HepG2 (cell line): ENCODE results near the gene MAP1LC3B. TPM values are rescaled to one million over a fixed set of nuclear protein-coding genes. Genes with fewer than 3 reads are reported as not detected.

ENCODE experiments used
- ARID2 ChIP-seq: sonication (generic); formaldehyde crosslinking; IDR thresholded peaks from 2 replicates; pipeline ENCODE4 v1.8.1; 2022; ENCODE audit warnings: mild to moderate bottlenecking, missing genetic modification reagents, borderline replicate concordance
- ATF1 ChIP-seq: IDR thresholded peaks from 2 replicates; pipeline ENCODE4 v1.6.1; 2016; ENCODE audit warnings: mild to moderate bottlenecking, control low read depth
- ELF4 ChIP-seq: sonication (generic); formaldehyde crosslinking; IDR thresholded peaks from 2 replicates; pipeline ENCODE4 v1.5.0; 2020; ENCODE audit warnings: missing genetic modification reagents, mild to moderate bottlenecking, moderate library complexity, borderline replicate concordance
- GTF2F1 ChIP-seq: fragments of 150-350 bp; IDR thresholded peaks from 2 replicates; pipeline ENCODE4 v1.6.1; 2014; ENCODE audit warnings: low read length
- HDAC2 ChIP-seq: sonication (generic); formaldehyde crosslinking; IDR thresholded peaks from 2 replicates; pipeline ENCODE4 v1.4.0; 2020; ENCODE audit warnings: missing genetic modification reagents
- MEF2D ChIP-seq: sonication (generic); formaldehyde crosslinking; IDR thresholded peaks from 2 replicates; pipeline ENCODE4 v1.5.1; 2020; ENCODE audit warnings: mild to moderate bottlenecking, missing genetic modification reagents
- NBN ChIP-seq: fragments of 450-650 bp; conservative IDR thresholded peaks from 2 replicates; pipeline ENCODE4 v1.6.1; 2017
- NFE2L1 ChIP-seq: sonication (generic); formaldehyde crosslinking; IDR thresholded peaks from 2 replicates; pipeline ENCODE4 v1.4.0; 2020; ENCODE audit warnings: missing genetic modification reagents, mild to moderate bottlenecking, borderline replicate concordance
- NFIC ChIP-seq: IDR thresholded peaks from 2 replicates; pipeline ENCODE4 v1.6.1; 2012; ENCODE audit warnings: mild to moderate bottlenecking, low read length, inconsistent platforms
- NR2F2 ChIP-seq: IDR thresholded peaks from 2 replicates; pipeline ENCODE4 v1.6.1; 2012; ENCODE audit warnings: low read depth, inconsistent platforms, borderline replicate concordance
- PRMT3 ChIP-seq: sonication (generic); formaldehyde crosslinking; IDR thresholded peaks from 2 replicates; pipeline ENCODE4 v1.8.1; 2022; ENCODE audit warnings: low read depth, mild to moderate bottlenecking, moderate library complexity, missing genetic modification reagents, borderline replicate concordance
- SCMH1 ChIP-seq: sonication (generic); formaldehyde crosslinking; IDR thresholded peaks from 2 replicates; pipeline ENCODE4 v1.9.0; 2021; ENCODE audit warnings: missing genetic modification reagents, mild to moderate bottlenecking, borderline replicate concordance
- SIX4 ChIP-seq: sonication (generic); formaldehyde crosslinking; IDR thresholded peaks from 2 replicates; pipeline ENCODE4 v1.4.0; 2020; ENCODE audit warnings: missing genetic modification reagents
- SYNCRIP ChIP-seq: fragments of 200-400 bp; formaldehyde crosslinking; IDR thresholded peaks from 2 replicates; pipeline ENCODE4 v1.6.1; 2018; ENCODE audit warnings: mild to moderate bottlenecking, low read depth, low read length; ENCODE audit not compliant: insufficient read depth
- ZIK1 ChIP-seq: sonication (generic); formaldehyde crosslinking; IDR thresholded peaks from 2 replicates; pipeline ENCODE4 v1.5.0; 2020; ENCODE audit warnings: mild to moderate bottlenecking, low read depth, missing genetic modification reagents, borderline replicate concordance
- ZNF136 ChIP-seq: sonication (generic); formaldehyde crosslinking; IDR thresholded peaks from 2 replicates; pipeline ENCODE4 v1.8.1; 2022; ENCODE audit warnings: low read depth, mild to moderate bottlenecking, moderate library complexity, missing genetic modification reagents
- ZNF773 ChIP-seq: sonication (generic); formaldehyde crosslinking; IDR thresholded peaks from 2 replicates; pipeline ENCODE4 v1.4.0; 2020; ENCODE audit warnings: missing genetic modification reagents, borderline replicate concordance
- ZNF777 ChIP-seq: sonication (generic); formaldehyde crosslinking; IDR thresholded peaks from 2 replicates; pipeline ENCODE4 v1.4.0; 2020; ENCODE audit warnings: missing genetic modification reagents
- polyA plus RNA-seq, 8 experiments: library from polyadenylated mRNA; depleted of rRNA in 3 of 8; stranded (reverse) in 7 of 8; unstranded in 1 of 8; fragments of >200 nt; fragmentation: Illumina TruSeq in 4 of 8; extraction: Trizol in 4 of 8; gene quantifications; 2 replicates each; pipeline versions ENCODE4 v1.2.1 to v1.2.3, GENCODE V29; 2011 to 2016; ENCODE audit warnings: low read depth in 4 of 8, missing spikeins in 1 of 8, mixed read lengths in 1 of 8; ENCODE audit not compliant: insufficient read depth in 1 of 8
- total RNA-seq, 5 experiments: library from RNA; depleted of rRNA; stranded (reverse); fragments of >200 nt; fragmentation: Illumina TruSeq; extraction: Trizol; gene quantifications; 2 replicates each; pipeline ENCODE4 v1.2.3, GENCODE V29; 2016; ENCODE audit warnings: low read depth in 1 of 5
- TF ChIP-seq, protein P1 (sequence below): sonication (generic); formaldehyde crosslinking; IDR thresholded peaks from 2 replicates; pipeline ENCODE4 v1.4.0; 2020; ENCODE audit warnings: missing genetic modification reagents
- TF ChIP-seq, protein P2 (sequence below): sonication (generic); formaldehyde crosslinking; IDR thresholded peaks from 2 replicates; pipeline ENCODE4; 2020; ENCODE audit warnings: missing genetic modification reagents, mild to moderate bottlenecking, borderline replicate concordance
- TF ChIP-seq, protein P3 (sequence below): sonication (generic); formaldehyde crosslinking; IDR thresholded peaks from 2 replicates; pipeline ENCODE4 v1.5.1; 2020; ENCODE audit warnings: mild to moderate bottlenecking, missing genetic modification reagents, moderate library complexity

The MAP1LC3B gene
- total and polyA plus RNA-seq, 2 of the 13 experiments (the other 11 are each of a cell fraction or from before 2014, with no cell fraction given) = 15.7 to 37.4 TPM

GRCh38 chr16:87382023-87382785 is 9.9 kb upstream of the MAP1LC3B start (continued):
- TF ChIP-seq, protein P1, sequence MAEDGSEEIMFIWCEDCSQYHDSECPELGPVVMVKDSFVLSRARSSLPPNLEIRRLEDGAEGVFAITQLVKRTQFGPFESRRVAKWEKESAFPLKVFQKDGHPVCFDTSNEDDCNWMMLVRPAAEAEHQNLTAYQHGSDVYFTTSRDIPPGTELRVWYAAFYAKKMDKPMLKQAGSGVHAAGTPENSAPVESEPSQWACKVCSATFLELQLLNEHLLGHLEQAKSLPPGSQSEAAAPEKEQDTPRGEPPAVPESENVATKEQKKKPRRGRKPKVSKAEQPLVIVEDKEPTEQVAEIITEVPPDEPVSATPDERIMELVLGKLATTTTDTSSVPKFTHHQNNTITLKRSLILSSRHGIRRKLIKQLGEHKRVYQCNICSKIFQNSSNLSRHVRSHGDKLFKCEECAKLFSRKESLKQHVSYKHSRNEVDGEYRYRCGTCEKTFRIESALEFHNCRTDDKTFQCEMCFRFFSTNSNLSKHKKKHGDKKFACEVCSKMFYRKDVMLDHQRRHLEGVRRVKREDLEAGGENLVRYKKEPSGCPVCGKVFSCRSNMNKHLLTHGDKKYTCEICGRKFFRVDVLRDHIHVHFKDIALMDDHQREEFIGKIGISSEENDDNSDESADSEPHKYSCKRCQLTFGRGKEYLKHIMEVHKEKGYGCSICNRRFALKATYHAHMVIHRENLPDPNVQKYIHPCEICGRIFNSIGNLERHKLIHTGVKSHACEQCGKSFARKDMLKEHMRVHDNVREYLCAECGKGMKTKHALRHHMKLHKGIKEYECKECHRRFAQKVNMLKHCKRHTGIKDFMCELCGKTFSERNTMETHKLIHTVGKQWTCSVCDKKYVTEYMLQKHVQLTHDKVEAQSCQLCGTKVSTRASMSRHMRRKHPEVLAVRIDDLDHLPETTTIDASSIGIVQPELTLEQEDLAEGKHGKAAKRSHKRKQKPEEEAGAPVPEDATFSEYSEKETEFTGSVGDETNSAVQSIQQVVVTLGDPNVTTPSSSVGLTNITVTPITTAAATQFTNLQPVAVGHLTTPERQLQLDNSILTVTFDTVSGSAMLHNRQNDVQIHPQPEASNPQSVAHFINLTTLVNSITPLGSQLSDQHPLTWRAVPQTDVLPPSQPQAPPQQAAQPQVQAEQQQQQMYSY (CRISPR knock-in tag) = peak; percentile 67; the same call in 1 of the 2 replicates
- TF ChIP-seq, protein P2, sequence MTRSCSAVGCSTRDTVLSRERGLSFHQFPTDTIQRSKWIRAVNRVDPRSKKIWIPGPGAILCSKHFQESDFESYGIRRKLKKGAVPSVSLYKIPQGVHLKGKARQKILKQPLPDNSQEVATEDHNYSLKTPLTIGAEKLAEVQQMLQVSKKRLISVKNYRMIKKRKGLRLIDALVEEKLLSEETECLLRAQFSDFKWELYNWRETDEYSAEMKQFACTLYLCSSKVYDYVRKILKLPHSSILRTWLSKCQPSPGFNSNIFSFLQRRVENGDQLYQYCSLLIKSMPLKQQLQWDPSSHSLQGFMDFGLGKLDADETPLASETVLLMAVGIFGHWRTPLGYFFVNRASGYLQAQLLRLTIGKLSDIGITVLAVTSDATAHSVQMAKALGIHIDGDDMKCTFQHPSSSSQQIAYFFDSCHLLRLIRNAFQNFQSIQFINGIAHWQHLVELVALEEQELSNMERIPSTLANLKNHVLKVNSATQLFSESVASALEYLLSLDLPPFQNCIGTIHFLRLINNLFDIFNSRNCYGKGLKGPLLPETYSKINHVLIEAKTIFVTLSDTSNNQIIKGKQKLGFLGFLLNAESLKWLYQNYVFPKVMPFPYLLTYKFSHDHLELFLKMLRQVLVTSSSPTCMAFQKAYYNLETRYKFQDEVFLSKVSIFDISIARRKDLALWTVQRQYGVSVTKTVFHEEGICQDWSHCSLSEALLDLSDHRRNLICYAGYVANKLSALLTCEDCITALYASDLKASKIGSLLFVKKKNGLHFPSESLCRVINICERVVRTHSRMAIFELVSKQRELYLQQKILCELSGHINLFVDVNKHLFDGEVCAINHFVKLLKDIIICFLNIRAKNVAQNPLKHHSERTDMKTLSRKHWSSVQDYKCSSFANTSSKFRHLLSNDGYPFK = no peak
- TF ChIP-seq ZNF136 = no peak
- peak; percentile 65; the same call in 1 of the 2 replicates for TF ChIP-seq PRMT3 (CRISPR knock-in tag)
- no peak for TF ChIP-seq NBN
- TF ChIP-seq SCMH1 = no peak
- peak; percentile 93 for TF ChIP-seq HDAC2
- TF ChIP-seq, protein P3, sequence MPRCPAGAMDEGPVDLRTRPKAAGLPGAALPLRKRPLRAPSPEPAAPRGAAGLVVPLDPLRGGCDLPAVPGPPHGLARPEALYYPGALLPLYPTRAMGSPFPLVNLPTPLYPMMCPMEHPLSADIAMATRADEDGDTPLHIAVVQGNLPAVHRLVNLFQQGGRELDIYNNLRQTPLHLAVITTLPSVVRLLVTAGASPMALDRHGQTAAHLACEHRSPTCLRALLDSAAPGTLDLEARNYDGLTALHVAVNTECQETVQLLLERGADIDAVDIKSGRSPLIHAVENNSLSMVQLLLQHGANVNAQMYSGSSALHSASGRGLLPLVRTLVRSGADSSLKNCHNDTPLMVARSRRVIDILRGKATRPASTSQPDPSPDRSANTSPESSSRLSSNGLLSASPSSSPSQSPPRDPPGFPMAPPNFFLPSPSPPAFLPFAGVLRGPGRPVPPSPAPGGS (CRISPR knock-in tag) = peak; percentile 57; the same call in 1 of the 2 replicates
- TF ChIP-seq NR2F2 = peak; percentile 100
- TF ChIP-seq GTF2F1 = 0 out of 2 replicates have a peak, but pooled peaks have one; percentile 42
- TF ChIP-seq NFIC = peak; percentile 99
- peak; percentile 90 for TF ChIP-seq SIX4
- TF ChIP-seq ATF1 (CRISPR knock-in tag) = peak; percentile 88; the same call in 1 of the 2 replicates
- TF ChIP-seq ELF4 (CRISPR knock-in tag) = peak; percentile 83
- peak; percentile 99 for TF ChIP-seq MEF2D (CRISPR knock-in tag)
- no peak for TF ChIP-seq NFE2L1 (CRISPR knock-in tag)
- TF ChIP-seq ARID2 (CRISPR knock-in tag) = peak; percentile 46; the same call in 1 of the 2 replicates
- TF ChIP-seq SYNCRIP = no peak
- TF ChIP-seq ZNF773 (CRISPR knock-in tag) = no peak
- no peak; the same call in 1 of the 2 replicates for TF ChIP-seq ZIK1 (CRISPR knock-in tag)
- no peak for TF ChIP-seq ZNF777 (CRISPR knock-in tag)
